ENCODE results near the gene TEX22. TPM values are rescaled to one million over a fixed set of nuclear protein-coding genes. Genes with fewer than 3 reads are reported as not detected.

The TEX22 gene
- total RNA-seq, 1 donor from 2014 or later: not detected

- H2AFZ ChIP-seq (replicated peaks): peak overlapping the region; percentile 89
- DNase-seq (ENCODE audit: low spot score): no peak
- Mint-ChIP-seq H3K4me3 (peak overlapping the region; percentile 84), H3K36me3 (peaks cover 28% of the 10 kb centered on the region), H3K27me3 (ENCODE audit: insufficient read depth, low read depth) (no peaks in the 10 kb centered on the region), H3K4me1 (peaks cover 9% of the 10 kb centered on the region), H3K27ac (no peak overlapping the region), H3K9me3 (peaks cover 35% of the 10 kb centered on the region)
- peaks cover 9% of the 10 kb centered on the region for H3K27me3 ChIP-seq
- peak overlapping the region; percentile 88 for H3K4me2 ChIP-seq
- peaks cover 4% of the 10 kb centered on the region for H3K4me1 ChIP-seq
- H3K4me3 ChIP-seq: peak overlapping the region; percentile 55
- no peak for TF ChIP-seq EZH2 (IDR thresholded peaks at IDR 0.05)
- TF ChIP-seq EZH2phosphoT487 (IDR thresholded peaks at IDR 0.05): no peak
- TF ChIP-seq CTCF (IDR thresholded peaks at IDR 0.05): no peak
- peaks cover 7% of the 10 kb centered on the region for H3K36me3 ChIP-seq
- peaks cover 8% of the 10 kb centered on the region for H3K9me3 ChIP-seq (ENCODE audit: low read depth)
- H4K20me1 ChIP-seq (ENCODE audit: low read depth): no peaks in the 10 kb centered on the region
- H3F3A ChIP-seq (ENCODE audit: low read depth): peaks cover 3% of the 10 kb centered on the region
- no peak overlapping the region for H3K27ac ChIP-seq
- H3K79me2 ChIP-seq (ENCODE audit: low read depth): no peaks in the 10 kb centered on the region
- no peak overlapping the region for H3K9ac ChIP-seq
These were observed 558 bp downstream of the TEX22 start for GRCh38 chr14:105398726-105399465.

- Histone ChIP-seq H3K36me3 (peaks cover 7% of the 10 kb centered on the region), H3K4me2 (no peak overlapping the region), H3K4me3 (no peak overlapping the region), H3K9ac (no peak overlapping the region), H4K20me1 (ENCODE audit: low read depth) (no peaks in the 10 kb centered on the region), H3K27ac (no peak overlapping the region), H3K79me2 (ENCODE audit: low read depth) (no peaks in the 10 kb centered on the region), H3F3A (ENCODE audit: low read depth) (peaks cover 3% of the 10 kb centered on the region), H3K9me3 (ENCODE audit: low read depth) (peaks cover 8% of the 10 kb centered on the region), H3K4me1 (peaks cover 4% of the 10 kb centered on the region), H2AFZ (replicated peaks) (no peak overlapping the region), H3K27me3 (peaks cover 9% of the 10 kb centered on the region)
- DNase-seq (ENCODE audit: low spot score): no peak
- Mint-ChIP-seq H3K9me3 (peaks cover 40% of the 10 kb centered on the region), H3K36me3 (peaks cover 30% of the 10 kb centered on the region), H3K4me3 (peak overlapping the region; percentile 84), H3K27me3 (ENCODE audit: insufficient read depth, low read depth) (peaks cover 2% of the 10 kb centered on the region), H3K4me1 (peaks cover 8% of the 10 kb centered on the region), H3K27ac (no peak overlapping the region)
- TF ChIP-seq EZH2 (IDR thresholded peaks at IDR 0.05) (no peak), EZH2phosphoT487 (IDR thresholded peaks at IDR 0.05) (no peak), CTCF (IDR thresholded peaks at IDR 0.05) (no peak)
These were observed 1.1 kb downstream of the TEX22 start for GRCh38 chr14:105399466-105399775.

DNA sequence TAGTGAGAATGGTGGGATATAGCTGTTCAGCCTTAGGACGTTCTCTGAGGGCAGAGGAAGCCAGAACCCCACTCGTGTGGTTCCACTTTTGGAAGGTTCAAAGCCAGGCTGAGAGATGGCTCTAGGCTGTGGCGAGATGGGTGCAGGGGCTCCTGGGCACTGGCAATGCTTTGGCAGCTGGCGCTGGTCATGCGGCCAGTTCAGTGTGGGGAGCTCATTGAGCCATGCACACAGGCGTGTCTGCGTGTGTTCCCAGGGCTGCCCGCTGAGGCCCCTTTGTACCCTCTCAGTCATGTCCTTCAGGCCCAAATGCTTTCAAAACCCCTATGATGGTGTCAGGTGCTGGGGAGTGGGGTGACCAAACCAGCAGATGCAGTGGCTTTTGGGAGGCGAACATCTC, 1.7 kb downstream of the TEX22 start:
- Mint-ChIP-seq H3K4me1 (peaks cover 5% of the 10 kb centered on the region), H3K36me3 (peaks cover 32% of the 10 kb centered on the region), H3K27me3 (ENCODE audit: insufficient read depth, low read depth) (peaks cover 6% of the 10 kb centered on the region), H3K9me3 (peaks cover 44% of the 10 kb centered on the region), H3K4me3 (peak overlapping the region; percentile 63), H3K27ac (no peak overlapping the region)
- Histone ChIP-seq H3K4me3 (no peak overlapping the region), H3F3A (ENCODE audit: low read depth) (peaks cover 3% of the 10 kb centered on the region), H3K9ac (no peak overlapping the region), H3K79me2 (ENCODE audit: low read depth) (no peaks in the 10 kb centered on the region), H3K9me3 (ENCODE audit: low read depth) (peaks cover 8% of the 10 kb centered on the region), H3K36me3 (peaks cover 7% of the 10 kb centered on the region), H3K4me2 (no peak overlapping the region), H4K20me1 (ENCODE audit: low read depth) (no peaks in the 10 kb centered on the region), H3K27me3 (peaks cover 9% of the 10 kb centered on the region), H2AFZ (replicated peaks) (no peak overlapping the region), H3K4me1 (peaks cover 4% of the 10 kb centered on the region), H3K27ac (no peak overlapping the region)
- no peak for TF ChIP-seq CTCF (IDR thresholded peaks at IDR 0.05)
- TF ChIP-seq EZH2 (IDR thresholded peaks at IDR 0.05): no peak
- no peak for TF ChIP-seq EZH2phosphoT487 (IDR thresholded peaks at IDR 0.05)
- no peak for DNase-seq (ENCODE audit: low spot score)

Measured in neural progenitor cell (in vitro differentiated cells).